Activated naive CD4-positive, alpha-beta T cell treated with anti-CD3 and anti-CD28 coated beads, Interleukin-2, amount 50 U/mL, for 24 hours (primary cell): ENCODE data around the gene CAMK1D.

ENCODE experiments used
- H3K27ac Mint-ChIP-seq: one replicate; pipeline ENCODE4 v1.8.0; 2021; ENCODE audit warnings: mild to moderate bottlenecking, mixed read lengths
- H3K27me3 Mint-ChIP-seq: one replicate; pipeline ENCODE4 v1.8.0; 2021; ENCODE audit warnings: mixed read lengths
- H3K36me3 Mint-ChIP-seq: one replicate; pipeline ENCODE4 v1.8.0; 2021; ENCODE audit warnings: mixed read lengths
- H3K4me1 Mint-ChIP-seq: one replicate; pipeline ENCODE4 v1.8.0; 2021; ENCODE audit warnings: mixed read lengths
- H3K4me3 Mint-ChIP-seq: one replicate; pipeline ENCODE4 v1.8.0; 2021; ENCODE audit warnings: mild to moderate bottlenecking, mixed read lengths
- H3K9me3 Mint-ChIP-seq: one replicate; pipeline ENCODE4 v1.8.0; 2021; ENCODE audit warnings: mixed read lengths

The CAMK1D gene

DNA sequence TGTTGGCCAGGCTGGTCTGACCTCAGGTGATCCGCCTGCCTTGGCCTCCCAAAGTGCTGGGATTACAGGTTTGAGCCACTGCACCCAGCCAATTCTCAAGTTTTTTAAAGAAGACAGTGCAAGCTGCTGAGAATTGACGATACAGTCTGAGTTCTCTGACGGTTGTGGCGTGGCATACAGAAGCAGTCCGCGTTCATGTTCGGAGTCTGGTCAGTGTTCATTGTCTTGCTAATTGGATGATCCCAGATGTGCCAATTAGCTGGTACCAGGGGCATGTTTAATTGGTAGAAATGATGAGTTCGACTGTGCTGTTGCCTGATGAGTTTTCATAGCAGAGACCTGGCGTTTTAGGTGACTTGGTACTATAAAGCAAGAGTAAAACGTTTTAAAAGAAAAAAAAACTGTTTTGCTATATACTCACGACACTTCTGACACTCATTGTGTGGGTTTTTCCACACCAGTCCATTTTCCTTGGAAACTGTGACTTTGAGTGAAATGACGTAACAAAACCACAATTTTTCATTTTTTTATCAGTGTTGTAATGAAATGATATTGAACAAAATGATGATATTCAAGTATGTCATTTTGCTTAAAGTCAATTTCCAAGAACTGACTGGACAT is 32.3 kb downstream of the CAMK1D start:
- H3K27me3 Mint-ChIP-seq: no peaks in the 10 kb centered on the region
- H3K4me1 Mint-ChIP-seq: peaks cover 13% of the 10 kb centered on the region
- H3K27ac Mint-ChIP-seq: no peak overlapping the region
- no peak overlapping the region for H3K4me3 Mint-ChIP-seq
- H3K36me3 Mint-ChIP-seq: peaks cover 1% of the 10 kb centered on the region
- peaks cover 5% of the 10 kb centered on the region for H3K9me3 Mint-ChIP-seq

DNA sequence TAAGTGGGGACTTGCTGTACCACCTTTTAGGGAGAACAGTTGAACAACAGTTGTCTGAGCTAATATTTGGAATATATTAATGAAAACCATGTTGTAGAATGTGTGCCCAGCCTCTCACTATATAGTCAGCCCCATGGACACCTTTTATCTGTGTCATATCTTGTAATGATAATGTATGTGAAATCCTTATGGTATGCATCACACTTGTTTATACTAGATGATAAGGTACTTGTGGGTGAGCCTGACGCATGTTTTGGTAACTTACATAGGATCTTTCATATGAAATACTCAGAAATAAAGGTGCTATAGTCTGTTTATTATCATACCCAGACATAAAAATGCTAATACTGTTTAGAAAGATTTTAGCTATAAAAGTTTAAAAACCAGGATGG is 32.8 kb downstream of the CAMK1D start:
- H3K4me1 Mint-ChIP-seq: peaks cover 13% of the 10 kb centered on the region
- H3K27ac Mint-ChIP-seq: no peak overlapping the region
- H3K9me3 Mint-ChIP-seq: peaks cover 5% of the 10 kb centered on the region
- H3K36me3 Mint-ChIP-seq: peaks cover 1% of the 10 kb centered on the region
- no peaks in the 10 kb centered on the region for H3K27me3 Mint-ChIP-seq
- no peak overlapping the region for H3K4me3 Mint-ChIP-seq

DNA sequence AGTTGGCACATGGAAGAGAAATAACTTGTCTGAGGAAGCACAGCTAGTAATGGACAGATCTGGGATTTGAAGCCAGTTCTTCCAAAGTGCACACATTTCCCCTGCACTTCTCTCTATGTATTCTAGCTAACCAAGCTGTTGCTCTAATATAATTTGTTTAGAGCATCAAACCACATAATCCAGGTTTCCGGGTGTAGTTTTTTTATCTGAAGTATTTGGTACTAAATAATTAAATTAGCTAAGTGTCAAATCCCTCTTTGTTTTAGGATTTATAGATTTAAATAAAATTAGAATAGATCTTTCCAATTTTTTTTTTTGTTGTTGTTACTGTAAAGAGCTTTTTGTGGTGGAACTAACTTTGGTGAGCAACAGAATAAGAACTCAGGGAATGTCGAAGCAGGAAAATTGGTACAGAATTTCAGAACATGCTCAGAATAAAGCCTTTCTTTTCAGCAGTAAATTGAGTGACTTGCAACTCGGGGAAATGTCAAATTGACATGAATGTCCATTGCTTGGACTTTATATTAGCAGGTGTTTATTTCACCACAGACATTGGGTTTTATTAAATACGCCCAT is 33.7 kb downstream of the CAMK1D start:
- H3K4me3 Mint-ChIP-seq: no peak overlapping the region
- H3K27ac Mint-ChIP-seq: no peak overlapping the region
- no peaks in the 10 kb centered on the region for H3K27me3 Mint-ChIP-seq
- H3K4me1 Mint-ChIP-seq: peaks cover 15% of the 10 kb centered on the region
- H3K9me3 Mint-ChIP-seq: peaks cover 5% of the 10 kb centered on the region
- H3K36me3 Mint-ChIP-seq: peaks cover 1% of the 10 kb centered on the region

DNA sequence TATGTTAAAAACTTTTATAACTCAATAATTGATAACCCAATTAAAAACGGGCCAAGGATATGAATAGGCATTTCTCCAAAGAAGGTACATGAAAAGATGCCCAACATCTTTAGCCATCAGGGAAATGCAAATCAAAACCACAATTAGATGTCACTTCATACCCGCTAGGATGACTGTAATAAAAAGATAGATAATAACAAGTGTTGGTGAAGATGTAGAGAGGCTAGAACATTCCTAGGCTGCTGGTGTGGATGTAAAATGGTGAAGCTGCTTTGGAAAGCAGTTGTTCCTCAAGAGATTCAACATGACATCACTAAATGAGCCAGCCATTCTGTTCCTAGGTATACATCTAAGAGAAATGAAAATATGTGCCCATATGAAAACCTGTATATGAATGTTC is 35.6 kb downstream of the CAMK1D start:
- Mint-ChIP-seq H3K36me3 (peaks cover 1% of the 10 kb centered on the region), H3K9me3 (peaks cover 5% of the 10 kb centered on the region), H3K4me3 (no peak overlapping the region), H3K4me1 (peaks cover 32% of the 10 kb centered on the region), H3K27ac (no peak overlapping the region), H3K27me3 (no peaks in the 10 kb centered on the region)

DNA sequence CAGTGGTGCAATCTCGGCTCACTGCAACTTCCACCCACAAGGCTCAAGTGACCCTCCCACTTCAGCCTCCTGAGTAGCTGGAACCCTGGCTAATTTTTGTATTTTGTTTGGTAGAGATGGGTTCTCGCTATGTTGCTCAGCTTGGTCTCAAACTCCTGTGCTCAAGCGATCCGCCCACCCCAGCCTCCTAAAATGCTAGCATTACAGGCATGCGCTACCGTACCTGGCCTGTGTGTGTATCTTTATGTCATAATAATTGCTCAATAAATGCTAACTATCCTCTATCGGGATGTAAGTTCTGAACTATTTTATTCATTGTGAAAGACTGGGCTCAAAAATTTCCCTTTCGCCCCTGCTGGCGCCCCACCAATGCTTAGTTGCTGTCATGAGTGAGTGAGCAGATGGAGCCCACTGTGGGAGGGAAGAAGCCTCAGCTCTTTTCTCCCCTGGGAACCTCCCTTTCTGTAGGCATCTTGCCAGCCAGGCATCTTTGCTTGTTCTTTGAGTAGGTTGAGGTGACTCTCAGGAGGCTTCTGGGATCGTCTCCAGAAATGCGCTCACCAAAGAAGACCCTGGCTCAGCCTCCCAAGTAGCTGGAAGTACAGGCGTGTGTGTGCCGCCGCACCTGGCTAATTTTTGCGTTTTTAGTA is 38.3 kb downstream of the CAMK1D start:
- Mint-ChIP-seq H3K9me3 (peaks cover 5% of the 10 kb centered on the region), H3K36me3 (peaks cover 1% of the 10 kb centered on the region), H3K4me1 (peaks cover 45% of the 10 kb centered on the region), H3K4me3 (no peak overlapping the region), H3K27me3 (no peaks in the 10 kb centered on the region), H3K27ac (no peak overlapping the region)

GRCh38 chr10:12388671-12389070 is 39.3 kb downstream of the CAMK1D start:
- Mint-ChIP-seq H3K36me3 (peaks cover 1% of the 10 kb centered on the region), H3K4me3 (no peak overlapping the region), H3K27me3 (no peaks in the 10 kb centered on the region), H3K9me3 (peaks cover 5% of the 10 kb centered on the region), H3K27ac (no peak overlapping the region), H3K4me1 (peaks cover 50% of the 10 kb centered on the region)

GRCh38 chr10:12389154-12389734 is 39.9 kb downstream of the CAMK1D start:
- Mint-ChIP-seq H3K27me3 (no peaks in the 10 kb centered on the region), H3K4me1 (peaks cover 53% of the 10 kb centered on the region), H3K9me3 (peaks cover 5% of the 10 kb centered on the region), H3K27ac (no peak overlapping the region), H3K36me3 (peaks cover 1% of the 10 kb centered on the region), H3K4me3 (no peak overlapping the region)

DNA sequence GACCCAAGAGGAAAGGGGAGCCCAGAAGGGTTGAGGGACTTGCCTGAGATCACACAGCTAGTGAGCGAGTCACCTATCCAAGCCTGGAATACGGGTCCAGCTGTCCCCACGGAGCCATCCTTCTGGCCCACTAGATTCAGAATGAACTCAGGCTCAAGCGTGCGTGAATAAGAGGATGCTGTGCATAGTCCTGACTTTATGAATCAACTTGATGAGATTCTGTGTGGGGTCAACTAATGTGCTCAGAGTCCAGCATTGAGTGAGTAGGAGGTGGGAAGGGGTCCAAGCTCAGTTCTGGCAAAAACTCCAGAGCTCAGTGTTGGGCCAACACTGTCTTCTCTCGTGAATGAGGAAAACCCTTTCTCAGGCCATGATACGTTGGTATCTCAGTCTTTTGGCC is 41.4 kb downstream of the CAMK1D start:
- no peak overlapping the region for H3K27ac Mint-ChIP-seq
- H3K27me3 Mint-ChIP-seq: no peaks in the 10 kb centered on the region
- no peaks in the 10 kb centered on the region for H3K9me3 Mint-ChIP-seq
- peaks cover 51% of the 10 kb centered on the region for H3K4me1 Mint-ChIP-seq
- H3K36me3 Mint-ChIP-seq: no peaks in the 10 kb centered on the region
- no peak overlapping the region for H3K4me3 Mint-ChIP-seq

DNA sequence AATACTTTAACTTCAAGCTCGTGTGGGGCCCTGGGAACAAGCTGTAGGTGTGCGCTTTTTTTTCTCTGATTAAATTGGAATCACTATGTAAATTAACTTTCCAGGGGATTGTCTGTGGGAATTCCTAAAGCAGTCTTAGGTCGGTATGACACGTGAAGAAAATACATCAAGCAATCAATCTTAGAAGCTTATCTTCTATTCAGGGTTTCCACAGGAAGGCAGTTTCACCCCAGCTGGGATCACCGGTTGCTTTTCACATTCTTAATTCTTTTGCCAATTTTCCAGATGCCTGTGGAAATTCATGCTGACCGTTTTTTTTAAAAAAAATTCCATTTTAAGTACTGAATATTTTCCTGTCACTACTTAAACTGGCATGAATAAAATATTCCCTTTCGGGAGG is 41.9 kb downstream of the CAMK1D start:
- Mint-ChIP-seq H3K9me3 (no peaks in the 10 kb centered on the region), H3K4me1 (peaks cover 51% of the 10 kb centered on the region), H3K27me3 (no peaks in the 10 kb centered on the region), H3K36me3 (peaks cover 1% of the 10 kb centered on the region), H3K27ac (no peak overlapping the region), H3K4me3 (no peak overlapping the region)

GRCh38 chr10:12393831-12394230 is 44.5 kb downstream of the CAMK1D start:
- Mint-ChIP-seq H3K27me3 (no peaks in the 10 kb centered on the region), H3K27ac (no peak overlapping the region), H3K36me3 (peaks cover 3% of the 10 kb centered on the region), H3K4me1 (peaks cover 46% of the 10 kb centered on the region), H3K9me3 (no peaks in the 10 kb centered on the region), H3K4me3 (no peak overlapping the region)

GRCh38 chr10:12394241-12395033 is 45.1 kb downstream of the CAMK1D start:
- no peak overlapping the region for H3K27ac Mint-ChIP-seq
- no peak overlapping the region for H3K4me3 Mint-ChIP-seq

DNA sequence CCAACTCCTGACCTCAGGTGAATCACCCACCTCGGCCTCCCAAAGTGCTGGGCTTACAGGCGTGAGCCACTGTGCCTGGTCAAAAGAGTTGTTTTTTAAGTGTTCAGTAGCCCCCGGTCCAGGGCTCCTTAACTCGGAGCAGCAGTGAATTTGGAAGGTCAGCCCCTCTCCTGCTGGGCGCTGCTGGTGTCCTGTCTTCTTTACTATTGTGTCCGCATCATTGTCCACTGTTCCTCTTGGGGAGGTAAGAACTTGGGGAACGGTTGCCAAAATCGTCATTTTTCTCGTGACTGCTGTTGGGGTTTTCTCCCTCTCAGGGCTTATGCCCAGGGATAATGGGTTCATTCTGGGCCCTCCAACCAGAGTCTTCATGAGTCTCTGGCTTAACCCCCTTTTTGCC is 46.7 kb downstream of the CAMK1D start:
- H3K27me3 Mint-ChIP-seq: no peaks in the 10 kb centered on the region
- H3K9me3 Mint-ChIP-seq: no peaks in the 10 kb centered on the region
- no peak overlapping the region for H3K4me3 Mint-ChIP-seq
- H3K36me3 Mint-ChIP-seq: peaks cover 3% of the 10 kb centered on the region
- H3K27ac Mint-ChIP-seq: no peak overlapping the region
- H3K4me1 Mint-ChIP-seq: peaks cover 24% of the 10 kb centered on the region

More at GRCh38 chr10:12394241-12395033, 45.1 kb downstream of the CAMK1D start:
- H3K36me3 Mint-ChIP-seq: peaks cover 3% of the 10 kb centered on the region
- H3K27me3 Mint-ChIP-seq: no peaks in the 10 kb centered on the region
- H3K4me1 Mint-ChIP-seq: peaks cover 41% of the 10 kb centered on the region
- H3K9me3 Mint-ChIP-seq: no peaks in the 10 kb centered on the region

DNA sequence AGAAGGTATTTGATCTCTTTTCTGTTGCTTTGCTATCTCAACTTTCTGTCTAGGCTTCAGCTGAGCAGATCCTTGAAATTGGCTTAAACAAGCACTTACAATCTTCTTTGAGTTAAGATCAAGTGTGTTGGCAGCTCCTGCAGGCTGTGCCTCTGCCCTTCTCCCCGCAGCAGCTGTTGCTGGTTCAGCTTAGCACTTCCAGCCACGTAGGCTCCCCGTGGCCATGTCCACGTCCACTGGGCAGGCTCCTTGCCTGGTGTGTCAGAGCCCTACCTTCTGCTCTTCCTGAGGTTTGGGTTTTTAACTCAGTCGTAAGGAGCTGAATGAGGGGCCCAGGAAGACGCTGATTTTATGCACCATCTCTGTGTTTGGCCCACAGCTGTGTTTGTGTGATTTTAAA is 47.2 kb downstream of the CAMK1D start:
- Mint-ChIP-seq H3K36me3 (peaks cover 3% of the 10 kb centered on the region), H3K9me3 (no peaks in the 10 kb centered on the region), H3K27me3 (no peaks in the 10 kb centered on the region), H3K4me3 (no peak overlapping the region), H3K27ac (no peak overlapping the region), H3K4me1 (peaks cover 23% of the 10 kb centered on the region)

DNA sequence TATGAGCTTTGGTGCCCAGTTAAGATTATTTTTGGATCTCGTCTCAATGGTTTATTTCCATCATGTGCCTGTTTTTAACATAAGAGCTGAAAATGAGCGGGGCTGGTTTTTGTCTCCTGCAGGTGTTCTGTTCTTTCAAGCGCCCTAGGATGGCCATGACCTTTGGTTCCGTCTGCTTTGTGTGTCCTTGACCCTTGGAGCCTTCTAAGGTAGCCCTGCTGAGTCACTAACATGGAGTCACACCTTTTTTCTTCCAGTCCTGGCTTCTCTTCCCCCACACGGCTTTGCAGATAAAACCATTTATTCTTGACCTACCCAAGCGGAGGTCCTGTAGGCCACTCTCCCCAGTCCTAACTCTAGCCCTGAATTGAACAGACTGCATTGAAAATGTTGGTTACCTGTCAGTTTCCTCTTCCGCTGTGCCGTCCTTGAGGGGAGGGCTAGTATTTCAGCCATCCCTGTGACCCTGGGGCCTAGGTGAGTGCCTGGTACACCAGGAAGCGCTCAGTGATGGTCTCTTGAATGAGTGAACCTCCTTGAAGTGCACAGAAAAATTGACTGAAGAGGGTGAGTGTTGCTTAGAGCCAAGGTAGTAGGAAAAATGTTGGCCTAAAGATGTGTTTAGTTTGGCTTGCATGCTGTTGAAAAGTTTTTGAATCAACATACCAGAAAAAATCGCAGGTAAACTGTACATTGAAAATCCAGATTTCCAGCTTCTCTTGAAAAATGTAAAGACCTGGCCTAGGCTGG is 48.0 kb downstream of the CAMK1D start:
- H3K9me3 Mint-ChIP-seq: no peaks in the 10 kb centered on the region
- H3K27me3 Mint-ChIP-seq: no peaks in the 10 kb centered on the region
- H3K4me1 Mint-ChIP-seq: peaks cover 21% of the 10 kb centered on the region
- H3K36me3 Mint-ChIP-seq: peaks cover 3% of the 10 kb centered on the region
- no peak overlapping the region for H3K4me3 Mint-ChIP-seq
- no peak overlapping the region for H3K27ac Mint-ChIP-seq

GRCh38 chr10:12397941-12398340 is 48.6 kb downstream of the CAMK1D start:
- H3K4me1 Mint-ChIP-seq: peaks cover 16% of the 10 kb centered on the region
- no peak overlapping the region for H3K27ac Mint-ChIP-seq
- H3K36me3 Mint-ChIP-seq: peaks cover 3% of the 10 kb centered on the region
- H3K4me3 Mint-ChIP-seq: no peak overlapping the region
- H3K27me3 Mint-ChIP-seq: no peaks in the 10 kb centered on the region
- H3K9me3 Mint-ChIP-seq: no peaks in the 10 kb centered on the region
